HepG2 (cell line): ENCODE data around the gene EMILIN1. TPM values are rescaled to one million over a fixed set of nuclear protein-coding genes. Genes with fewer than 3 reads are reported as not detected.

Experiments
- ATAC-seq: fragments of 200-7000 bp; cut with Tn5 transposase; 3 replicates; pipeline ENCODE4 v1.9.1; 2020; ENCODE audit warnings: mild to moderate bottlenecking, moderate library complexity
- BruUV-seq: library from RNA; stranded (reverse); fragments of 400-500 nt; replicated peaks from 2 replicates; lab custom pipeline; 2021; lab: Mats Ljungman, UMichigan
- CTCF ChIA-PET: fragments of 300-600 bp; formaldehyde crosslinking; extraction: SDS; loops from one replicate; lab custom pipeline; 2021; ENCODE audit warnings: low total read pairs, inconsistent platforms, low intra/inter-chr PET ratio; lab: Yijun Ruan, JAX
- POLR2A ChIA-PET: fragments of 350-600 bp; sonication (Branson Sonifier 250); formaldehyde crosslinking; loops from one replicate; lab custom pipeline; 2020; ENCODE audit warnings: antibody characterized with exemption, inconsistent platforms; lab: Yijun Ruan, JAX
- DNase-seq: peaks from one replicate; pipeline ENCODE4 v3.0.0-alpha.2; 2015; ENCODE audit warnings: low spot score
- FAIRE-seq: peaks from 3 replicates; lab custom pipeline; 2011; peaks lifted over from hg19 to GRCh38; lab: Jason Lieb, UNC
- H2AFZ ChIP-seq: one replicate; pipeline ENCODE4 v1.6.1; 2011; ENCODE audit warnings: low read length, inconsistent platforms
- H3K27ac ChIP-seq: fragments of 300-600 bp; 3 replicates; pipeline ENCODE4 v1.8.0; 2011; ENCODE audit warnings: mixed run types, mild to moderate bottlenecking, mixed read lengths, low read length, inconsistent platforms; ENCODE audit not compliant: insufficient read depth; ENCODE audit errors: extremely low read length
- H3K27me3 ChIP-seq, 2 experiments: fragments of 200-600 bp in 1 of 2; 2 replicates in 1 of 2; 3 replicates in 1 of 2; pipeline versions ENCODE4 v1.6.0 to v1.8.0; 2011; ENCODE audit warnings: low read length in 2 of 2, mild to moderate bottlenecking in 2 of 2, moderate library complexity in 2 of 2, inconsistent platforms in 1 of 2; ENCODE audit not compliant: insufficient read depth in 2 of 2, control insufficient read depth in 1 of 2
- H3K36me3 ChIP-seq, 2 experiments: fragments of 200-600 bp in 1 of 2; replicated peaks in 1 of 2; 2 replicates in 1 of 2; 3 replicates in 1 of 2; pipeline versions ENCODE4 v1.5.1 to v1.8.0; 2011; ENCODE audit warnings: low read length in 2 of 2, inconsistent platforms in 1 of 2; ENCODE audit not compliant: insufficient read depth in 2 of 2, control insufficient read depth in 1 of 2
- H3K4me1 ChIP-seq: 2 replicates; pipeline ENCODE4 v1.5.1; 2012; ENCODE audit warnings: low read length, inconsistent platforms; ENCODE audit not compliant: insufficient read depth
- H3K4me2 ChIP-seq: 2 replicates; pipeline ENCODE4 v1.6.0; 2011; ENCODE audit warnings: low read depth, low read length, inconsistent platforms
- H3K4me3 ChIP-seq, 3 experiments: fragments of 200-600 bp in 1 of 3; sonication (generic), shearing (Covaris generic) in 1 of 3; replicated peaks in 1 of 3; 2 replicates each; pipeline ENCODE4 v1.5.1; 2011 to 2016; ENCODE audit warnings: low read length in 3 of 3, inconsistent platforms in 2 of 3, low read depth in 2 of 3, mild to moderate bottlenecking in 2 of 3, control low read depth in 1 of 3, mixed read lengths in 1 of 3; ENCODE audit not compliant: insufficient read depth in 1 of 3
- H3K79me2 ChIP-seq: one replicate; pipeline ENCODE4 v1.6.1; 2011; ENCODE audit warnings: low read length, inconsistent platforms; ENCODE audit not compliant: insufficient read depth
- H3K9ac ChIP-seq: 2 replicates; pipeline ENCODE4 v1.6.0; 2011; ENCODE audit warnings: mild to moderate bottlenecking, low read depth, low read length, inconsistent platforms; ENCODE audit not compliant: insufficient read depth
- H3K9me3 ChIP-seq: 2 replicates; pipeline ENCODE4 v1.5.1; 2012; ENCODE audit warnings: mild to moderate bottlenecking, low read length
- H4K20me1 ChIP-seq: 2 replicates; pipeline ENCODE4 v1.6.0; 2011; ENCODE audit warnings: inconsistent platforms, mild to moderate bottlenecking, low read length, moderate library complexity; ENCODE audit not compliant: insufficient read depth
- ARNT ChIP-seq: fragments of 450-650 bp; IDR thresholded peaks from 2 replicates; pipeline ENCODE4 v1.6.1; 2017
- CBX5 ChIP-seq: sonication (generic); formaldehyde crosslinking; IDR thresholded peaks from 2 replicates; pipeline ENCODE4 v1.4.0; 2020; ENCODE audit warnings: missing genetic modification reagents, borderline replicate concordance
- GATAD1 ChIP-seq: IDR thresholded peaks from 2 replicates; pipeline ENCODE4 v1.6.1; 2016; ENCODE audit warnings: missing genetic modification reagents, missing compliant biosample characterization
- HIC2 ChIP-seq: sonication (generic); formaldehyde crosslinking; IDR thresholded peaks from 2 replicates; pipeline ENCODE4 v1.9.0; 2022; ENCODE audit warnings: low read depth, missing genetic modification reagents
- HINFP ChIP-seq: sonication (generic); formaldehyde crosslinking; IDR thresholded peaks from 2 replicates; pipeline ENCODE4 v1.4.0; 2020; ENCODE audit warnings: low read depth, mild to moderate bottlenecking, missing genetic modification reagents
- KDM1A ChIP-seq: IDR thresholded peaks from 2 replicates; pipeline ENCODE4 v1.6.1; 2016; ENCODE audit warnings: missing compliant biosample characterization
- MYC ChIP-seq: sonication (generic); formaldehyde crosslinking; IDR thresholded peaks from 2 replicates; pipeline ENCODE4 v1.9.0; 2021; ENCODE audit warnings: missing genetic modification reagents, borderline replicate concordance
- NR2F6 ChIP-seq, 2 experiments: IDR thresholded peaks; 2 replicates each; pipeline ENCODE4 v1.6.1; 2016; ENCODE audit warnings: antibody characterized with exemption in 1 of 2, mild to moderate bottlenecking in 1 of 2
- PITX1 ChIP-seq: sonication (generic); formaldehyde crosslinking; IDR thresholded peaks from 2 replicates; pipeline ENCODE4 v1.5.1; 2020; ENCODE audit warnings: mild to moderate bottlenecking, missing genetic modification reagents
- TEAD3 ChIP-seq: optimal IDR thresholded peaks from 2 replicates; pipeline ENCODE3; 2016; ENCODE audit warnings: borderline replicate concordance
- ZFP36 ChIP-seq: fragments of 150-350 bp; IDR thresholded peaks from 2 replicates; pipeline ENCODE4 v1.6.1; 2018; ENCODE audit warnings: borderline replicate concordance, low read length, low read depth; ENCODE audit not compliant: partially characterized antibody
- ZNF20 ChIP-seq: sonication (generic); formaldehyde crosslinking; IDR thresholded peaks from 2 replicates; pipeline ENCODE4 v1.4.0; 2020; ENCODE audit warnings: mild to moderate bottlenecking, moderate library complexity, missing genetic modification reagents
- ZNF362 ChIP-seq: sonication (generic); formaldehyde crosslinking; IDR thresholded peaks from 2 replicates; pipeline ENCODE4 v1.4.0; 2020; ENCODE audit warnings: missing genetic modification reagents, mild to moderate bottlenecking, borderline replicate concordance
- ZNF570 ChIP-seq: sonication (generic); formaldehyde crosslinking; IDR thresholded peaks from 2 replicates; pipeline ENCODE4 v1.4.0; 2020; ENCODE audit warnings: mild to moderate bottlenecking, missing genetic modification reagents, borderline replicate concordance
- WGBS: methylation state at CpG from one replicate; pipeline ENCODE4 v1.1.6; 2017; ENCODE audit warnings: low lambda C conversion rate; 5-methylcytosine and 5-hydroxymethylcytosine counted together
- in situ Hi-C: cut with HindIII; loops from 2 replicates; pipeline ENCODE4 v1.10.0; 2017; ENCODE audit warnings: low pct_unique_long_range_greater_than_20kb; ENCODE audit not compliant: extremely low pct_ligation_motif_present
- intact Hi-C: fragments of 100-400 bp; cut with micrococcal nuclease; formaldehyde crosslinking; loops from one replicate; pipeline ENCODE4 v1.10.0; 2022; ENCODE audit not compliant: unreplicated experiment
- polyA plus RNA-seq, 8 experiments: library from polyadenylated mRNA; depleted of rRNA in 3 of 8; stranded (reverse) in 7 of 8; unstranded in 1 of 8; fragments of >200 nt; fragmentation: Illumina TruSeq in 4 of 8; extraction: Trizol in 4 of 8; gene quantifications; 2 replicates each; pipeline versions ENCODE4 v1.2.1 to v1.2.3, GENCODE V29; 2011 to 2016; ENCODE audit warnings: low read depth in 4 of 8, missing spikeins in 1 of 8, mixed read lengths in 1 of 8; ENCODE audit not compliant: insufficient read depth in 1 of 8
- total RNA-seq, 5 experiments: library from RNA; depleted of rRNA; stranded (reverse); fragments of >200 nt; fragmentation: Illumina TruSeq; extraction: Trizol; gene quantifications; 2 replicates each; pipeline ENCODE4 v1.2.3, GENCODE V29; 2016; ENCODE audit warnings: low read depth in 1 of 5

Gene EMILIN1
- total and polyA plus RNA-seq, 2 of the 13 experiments (the other 11 are each of a cell fraction or from before 2014, with no cell fraction given), result 8.1 to 9.7 TPM

GRCh38 chr2:27086724-27087593 lies 8.5 kb downstream of the EMILIN1 start, which contains the start of gene KHK (continued):
- TF ChIP-seq ARNT, result no peak
- no peak for TF ChIP-seq ZFP36
- TF ChIP-seq MYC (CRISPR knock-in tag), result peak; percentile 67
- 0 out of 2 replicates have a peak, but pooled peaks have one; percentile 28 for TF ChIP-seq ZNF20 (CRISPR knock-in tag)
- peak; percentile 75; the same call in 1 of the 2 replicates for TF ChIP-seq HINFP (CRISPR knock-in tag)
- no peak; the same call in 1 of the 2 replicates for TF ChIP-seq GATAD1 (CRISPR knock-in tag)
- no peak for TF ChIP-seq CBX5

- FAIRE-seq, result no peak
- peak; percentile 24; the same call in 1 of the 2 replicates for TF ChIP-seq ZNF362 (CRISPR knock-in tag)
- peak; percentile 26 for TF ChIP-seq TEAD3 (CRISPR knock-in tag)
- TF ChIP-seq NR2F6 (IDR thresholded peaks at IDR 0.05), result no peak
- TF ChIP-seq NR2F6 (CRISPR knock-in tag; IDR thresholded peaks at IDR 0.05), result 0 out of 2 replicates have a peak, but pooled peaks have one; percentile 4
- 0 out of 2 replicates have a peak, but pooled peaks have one; percentile 33 for TF ChIP-seq PITX1 (CRISPR knock-in tag)
- no peak for TF ChIP-seq HIC2
- no peak for TF ChIP-seq ZNF570
- 0 out of 2 replicates have a peak, but pooled peaks have one; percentile 5 for TF ChIP-seq KDM1A (CRISPR knock-in tag)
Measured at GRCh38 chr2:27087823-27088410, 9.5 kb downstream of the EMILIN1 start.

More at GRCh38 chr2:27087823-27088410, 9.5 kb downstream of the EMILIN1 start:
- ChIA-PET POLR2A (interaction anchor here (0.7 to 9.2 kb wide), 13 partner anchors 8 to 126 kb away, joined by 3 to 106 read pairs (median 10); partner anchors contain the start of genes ABHD1, AGBL5, ATRAID and OST4), CTCF (no interaction called here)
- peaks cover 53% of the 10 kb centered on the region for H3K79me2 ChIP-seq
- H3K4me2 ChIP-seq, result peak overlapping the region; percentile 97
- no peaks in the 10 kb centered on the region for H3K27me3 ChIP-seq
- H4K20me1 ChIP-seq, result no peaks in the 10 kb centered on the region
- in situ Hi-C loops (no loop called here), intact Hi-C loops (loop anchor here (5.0 to 10.0 kb wide), 3 partner anchors 53 to 1159 kb away; partner anchors contain the start of gene TMEM214)
- BruUV-seq, result no TSS peak
- ATAC-seq, result no peak
- no peaks in the 10 kb centered on the region for H3K9me3 ChIP-seq
- peaks cover 0 to 3% of the 10 kb centered on the region in 2 experiments; a peak in 3 of 5 replicates for H3K36me3 ChIP-seq
- WGBS, result 35% methylated on average over 5 of the region's 5 CpGs
- H3K4me3 ChIP-seq, result peak overlapping the region; percentile 74 to 99 (median 75)
- no peak for DNase-seq
- H3K9ac ChIP-seq, result peak overlapping the region; percentile 74
- H3K27ac ChIP-seq, result peak overlapping the region; percentile 45
- no peak overlapping the region for H2AFZ ChIP-seq
- peaks cover 81% of the 10 kb centered on the region for H3K4me1 ChIP-seq
